HG03342 (cell line): ENCODE measurements around the gene DDB1.
A peak's percentile ranks its signal among the peaks of the same experiment; 100 is the strongest.

ENCODE experiments used
- ATAC-seq: cut with Tn5 transposase; IDR thresholded peaks from one replicate; pipeline ENCODE4 v1.9.1; 2021; ENCODE audit warnings: mild to moderate bottlenecking, moderate library complexity; ENCODE audit not compliant: unreplicated experiment

The DDB1 gene

DNA sequence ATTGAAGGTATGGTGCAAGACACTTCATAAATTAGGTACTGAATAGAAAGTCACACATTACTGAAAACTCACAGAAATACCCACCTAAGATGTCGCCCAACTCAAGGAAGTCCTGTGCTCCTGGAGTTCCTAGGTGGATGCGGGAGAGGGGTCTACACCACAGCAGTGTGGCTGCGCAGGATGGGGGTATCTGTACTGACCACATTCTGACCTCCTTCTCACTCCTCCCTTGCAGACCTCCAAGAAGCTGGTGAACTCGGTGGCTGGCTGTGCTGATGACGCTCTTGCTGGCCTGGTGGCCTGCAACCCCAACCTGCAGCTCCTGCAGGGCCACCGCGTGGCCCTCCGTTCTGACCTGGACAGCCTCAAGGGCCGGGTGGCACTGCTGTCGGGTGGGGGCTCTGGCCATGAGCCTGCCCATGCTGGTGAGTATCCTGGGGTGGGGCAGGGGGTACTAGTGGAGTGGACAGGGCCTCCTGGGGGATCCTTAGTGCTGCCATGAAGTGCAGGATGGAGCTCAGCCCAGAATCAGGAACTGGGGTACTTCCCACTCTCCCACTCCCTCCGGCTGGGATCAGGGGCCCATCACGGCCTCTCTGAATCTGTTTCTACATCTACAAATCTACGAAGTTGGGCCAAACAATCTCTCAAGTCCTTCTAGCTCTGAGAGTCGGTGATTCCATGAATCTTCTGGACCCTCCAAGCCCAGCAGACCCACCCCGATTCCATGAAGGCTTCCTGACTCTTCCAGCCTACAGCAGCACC lies 5.0 kb upstream of the DDB1 start:
- no peak for ATAC-seq

DNA sequence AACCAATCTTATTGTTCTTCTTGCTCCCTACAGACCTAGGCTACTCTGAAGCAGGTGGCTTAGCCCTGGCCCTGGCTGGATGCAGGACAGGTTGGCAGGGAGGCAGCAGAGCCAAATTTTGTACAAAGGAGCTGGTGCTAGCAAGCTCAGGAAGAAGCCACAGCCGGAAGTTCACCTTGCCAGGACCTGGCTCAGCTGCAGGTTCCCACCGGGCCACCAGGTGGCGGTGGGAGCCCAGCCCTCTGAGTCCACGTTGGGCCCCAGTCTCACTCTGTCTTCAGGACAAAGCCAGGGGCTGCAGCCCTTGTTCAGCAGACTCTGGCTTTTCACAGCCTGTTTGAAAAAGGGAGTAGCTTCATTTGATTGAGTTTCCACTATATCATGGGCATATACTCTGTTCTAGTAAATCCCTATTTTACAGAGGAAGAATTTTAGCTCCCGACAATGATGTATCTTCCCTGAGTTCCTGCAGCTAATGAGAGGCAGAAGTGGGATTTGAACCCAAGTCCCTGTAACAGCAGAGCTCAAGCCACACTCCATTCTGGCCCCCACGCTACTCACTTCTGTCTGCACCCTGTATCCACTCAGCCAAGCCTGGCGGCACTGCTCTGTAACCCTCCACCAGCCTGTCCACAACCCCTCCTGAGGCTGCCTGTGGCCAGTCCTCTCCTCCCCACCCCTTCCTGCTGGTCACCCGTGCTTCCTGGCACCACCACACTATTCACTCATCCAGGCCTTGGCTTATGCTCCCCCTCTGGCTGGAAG lies 3.4 kb upstream of the DDB1 start:
- ATAC-seq = peak; percentile 43

DNA sequence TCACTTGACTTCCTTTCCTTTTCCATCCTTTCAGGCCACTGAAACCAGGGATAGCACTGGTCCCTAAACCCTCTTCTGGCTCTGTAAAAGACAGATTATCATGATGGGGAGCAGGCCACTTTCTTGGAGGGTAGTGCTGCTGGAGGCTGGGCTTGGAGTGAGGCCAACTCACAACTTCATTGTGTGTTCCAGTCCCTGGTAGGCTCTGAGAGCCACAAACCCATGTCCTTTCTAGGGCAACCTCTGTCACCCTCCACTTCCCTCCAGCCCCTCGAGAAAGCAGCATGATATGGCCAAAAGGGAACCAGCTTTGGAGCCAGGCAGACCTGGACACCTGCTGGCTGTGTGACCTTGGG lies 2.4 kb upstream of the DDB1 start:
- ATAC-seq = no peak

- ATAC-seq = no peak
Measured at GRCh38 chr11:61334434-61335354, 1.8 kb upstream of the DDB1 start.

- ATAC-seq = no peak
Measured at GRCh38 chr11:61333550-61334433, 887 bp upstream of the DDB1 start.

DNA sequence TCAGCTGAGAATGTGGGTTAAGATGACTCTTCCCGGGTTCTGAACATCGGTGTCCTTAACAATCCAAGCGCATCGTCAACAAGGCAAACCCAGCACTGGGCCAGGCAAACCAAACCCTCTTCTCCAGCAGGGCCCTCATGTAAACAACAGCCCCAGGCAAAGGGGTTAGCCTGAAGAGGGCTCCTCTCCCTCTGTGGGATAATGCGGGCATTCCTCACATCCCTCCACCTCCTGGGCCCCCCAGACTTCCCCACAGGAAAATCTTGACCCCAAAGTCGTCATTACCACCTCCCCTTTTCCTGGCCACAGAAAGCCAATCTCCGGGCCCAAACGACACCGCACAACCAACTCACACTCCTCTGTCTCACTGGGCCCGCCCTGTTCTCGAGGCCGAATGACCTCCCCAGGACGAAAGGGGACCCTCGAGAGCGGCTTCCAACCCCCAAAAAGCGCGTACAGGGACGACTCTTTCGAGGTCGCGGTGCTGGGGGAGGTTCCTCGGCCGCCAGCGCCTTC lies 566 bp downstream of the DDB1 start:
- ATAC-seq = no peak

DNA sequence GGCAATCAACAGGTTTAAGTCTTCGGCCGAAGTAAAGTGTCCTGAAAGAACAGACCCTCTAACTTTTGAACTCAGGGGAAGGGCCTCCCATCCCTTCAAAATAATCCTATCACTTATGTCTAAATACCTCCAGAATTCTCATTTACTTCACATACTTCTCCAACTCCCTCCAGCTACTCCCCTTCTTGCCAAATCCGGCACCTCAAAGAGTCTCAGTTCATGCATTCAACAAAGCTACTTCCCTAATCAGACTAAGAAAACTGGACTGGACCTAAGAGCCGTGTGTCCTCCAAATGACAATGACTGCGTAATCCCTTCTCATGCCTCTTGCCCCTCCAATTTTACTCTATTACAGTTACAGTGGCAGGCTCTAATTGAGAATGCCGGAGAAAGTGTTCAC lies 1.3 kb downstream of the DDB1 start:
- no peak for ATAC-seq

DNA sequence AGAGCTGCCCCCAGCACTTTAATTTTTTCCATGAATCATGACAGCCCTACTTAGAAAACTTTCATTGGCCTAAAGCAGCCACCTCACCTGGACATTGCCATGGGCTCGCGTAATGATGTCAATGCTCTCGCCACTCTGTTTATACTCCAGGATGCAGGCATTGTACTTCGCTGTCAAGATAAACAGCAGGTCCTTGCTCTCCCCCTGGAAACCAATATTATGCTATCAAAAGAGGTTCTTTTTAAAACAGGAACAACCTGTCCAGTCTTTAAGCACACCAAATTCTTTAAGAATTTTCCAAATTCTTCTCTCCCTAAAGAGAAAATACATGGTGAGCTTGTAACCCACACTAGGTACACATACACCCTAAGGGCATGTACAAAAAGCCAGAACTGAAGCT lies 3.0 kb downstream of the DDB1 start:
- no peak for ATAC-seq

GRCh38 chr11:61328351-61328750 lies 4.6 kb downstream of the DDB1 start:
- ATAC-seq = no peak

DNA sequence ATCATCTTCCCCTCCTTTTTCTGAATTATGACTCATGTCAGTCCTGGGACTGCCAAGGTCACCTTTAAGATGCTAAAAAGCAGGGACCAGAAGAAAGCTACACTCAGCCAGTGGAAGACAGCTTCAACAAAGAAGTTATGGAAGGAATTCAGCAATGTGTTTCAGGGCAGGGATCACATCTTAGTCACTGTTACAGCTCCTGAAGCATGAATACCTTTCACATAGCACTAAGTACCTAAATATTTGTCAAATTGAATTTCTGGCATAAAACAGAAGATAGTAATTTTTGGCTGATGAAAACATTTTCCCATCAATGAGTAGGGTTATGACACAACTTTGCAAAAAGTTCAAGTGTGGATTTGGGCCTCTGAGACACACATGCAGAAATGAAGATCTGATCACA lies 5.2 kb downstream of the DDB1 start:
- ATAC-seq = no peak

DNA sequence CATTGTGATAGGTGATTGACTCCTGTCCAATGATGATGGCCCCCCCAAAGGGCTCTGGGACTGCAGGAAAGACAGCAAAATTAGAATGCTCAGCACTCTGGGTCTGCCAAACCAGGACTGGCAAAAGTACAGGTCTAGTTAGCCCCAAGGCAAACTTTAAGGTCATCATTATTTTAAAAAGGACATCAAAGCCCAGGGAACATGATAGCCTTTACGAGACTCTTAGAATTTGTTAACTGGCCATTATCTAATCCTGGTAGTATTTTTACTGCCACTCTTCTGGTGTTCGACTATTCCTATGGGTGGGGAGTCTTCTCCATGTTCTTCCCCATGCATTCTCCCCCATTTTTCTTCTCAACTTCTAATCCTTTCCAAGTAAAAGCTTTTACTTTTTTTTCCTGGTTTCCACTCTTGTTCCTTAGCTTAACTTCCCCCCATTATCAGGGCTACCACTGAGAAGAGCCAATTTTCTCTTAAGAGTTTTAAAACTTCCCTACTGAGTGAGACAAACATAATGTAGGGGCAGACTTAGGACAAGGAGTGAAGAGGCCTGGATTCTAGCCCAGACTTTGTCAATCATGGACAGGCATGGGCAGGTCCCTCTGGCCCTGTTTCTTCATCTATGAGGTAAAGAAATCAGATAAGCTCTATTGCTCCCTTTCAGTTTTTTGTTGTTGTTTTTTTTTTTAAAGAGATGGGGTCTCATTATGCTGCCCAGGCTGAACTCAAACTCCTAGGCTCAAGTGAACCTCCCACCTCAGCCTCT lies 7.1 kb downstream of the DDB1 start:
- no peak for ATAC-seq

- ATAC-seq = no peak
Measured at GRCh38 chr11:61315260-61315659, 17.6 kb downstream of the DDB1 start.

- ATAC-seq = no peak
Measured at GRCh38 chr11:61310749-61311148, 22.2 kb downstream of the DDB1 start.

DNA sequence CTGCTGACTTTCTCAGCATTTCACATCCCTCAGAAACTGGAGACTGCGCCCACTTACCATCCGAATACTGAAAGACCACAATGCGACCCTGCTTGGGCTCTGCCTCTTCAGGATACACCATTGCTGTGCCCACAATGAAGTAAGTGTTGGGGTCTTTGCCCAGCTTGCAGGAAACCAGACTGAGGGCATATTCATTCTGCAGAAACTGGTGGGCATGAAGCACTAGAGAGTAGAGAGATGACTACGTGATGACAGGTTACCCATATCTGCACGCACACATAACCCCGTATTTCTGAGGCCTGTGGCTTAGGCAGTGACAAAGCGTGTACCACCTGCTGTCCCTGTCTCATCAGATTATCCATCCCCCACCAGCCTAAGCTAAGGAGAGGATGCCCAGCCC lies 23.2 kb downstream of the DDB1 start:
- no peak for ATAC-seq

GRCh38 chr11:61309141-61309540 lies 23.8 kb downstream of the DDB1 start:
- ATAC-seq = no peak

DNA sequence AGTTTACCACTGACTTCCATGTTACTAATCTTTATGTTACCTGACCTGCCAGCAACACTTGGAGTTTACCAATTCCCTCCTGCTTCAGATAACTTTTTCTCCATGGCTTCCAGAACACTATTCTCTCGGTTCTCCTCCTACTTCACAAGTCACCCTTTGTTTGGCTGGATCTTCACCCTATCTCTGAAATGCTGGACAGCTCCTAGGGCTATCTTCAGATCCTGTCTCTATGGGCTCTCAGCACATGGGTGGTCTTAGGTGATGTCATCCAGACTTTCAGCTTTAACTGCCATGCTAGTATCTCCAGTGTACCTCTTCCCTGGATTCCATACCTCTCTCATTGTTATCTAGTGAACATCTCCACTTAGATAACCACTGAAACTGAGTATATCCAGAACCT lies 25.6 kb downstream of the DDB1 start:
- ATAC-seq = no peak

- no peak for ATAC-seq
Measured at GRCh38 chr11:61306221-61306620, 26.7 kb downstream of the DDB1 start.

GRCh38 chr11:61305417-61305816 lies 27.5 kb downstream of the DDB1 start:
- no peak for ATAC-seq

DNA sequence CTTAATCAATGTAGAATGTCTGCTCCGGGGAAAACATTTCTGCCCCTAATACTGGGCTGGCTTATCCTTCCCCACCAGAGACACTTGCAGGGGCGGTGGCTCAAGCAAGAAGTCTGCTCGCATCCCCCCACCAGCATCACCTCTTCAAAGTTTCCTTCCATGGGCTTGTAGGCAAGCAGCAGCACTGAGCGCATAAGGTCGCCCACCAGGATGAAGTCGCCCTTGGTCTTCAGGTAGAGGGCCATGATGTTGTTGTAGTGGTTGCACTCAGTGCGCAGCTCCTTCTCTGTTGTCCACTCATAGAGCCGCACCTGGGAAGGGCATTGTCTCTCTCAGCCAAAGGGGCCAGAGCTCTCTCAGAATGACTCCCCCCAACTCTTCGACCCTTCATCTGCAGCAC lies 29.2 kb downstream of the DDB1 start:
- ATAC-seq = no peak

- no peak for ATAC-seq
Measured at GRCh38 chr11:61302550-61302949, 30.4 kb downstream of the DDB1 start.
